Liver (tissue), 3 donors: ENCODE data around the gene MYO18A.

Source experiments
- CTCF ChIP-seq: fragments of 150-350 bp; IDR thresholded peaks from 2 replicates; pipeline ENCODE4 v1.5.1; 2017; ENCODE audit warnings: improper control_type of control experiment, low read depth, low read length; ENCODE audit not compliant: missing input control
- EGR1 ChIP-seq, 2 donors: IDR thresholded peaks; 2 replicates each; pipeline ENCODE4 v1.6.1; 2016 to 2018; ENCODE audit warnings: antibody characterized with exemption in 2 of 2, low read depth in 2 of 2
- GABPA ChIP-seq, 2 donors: IDR thresholded peaks in 1 of 2; conservative IDR thresholded peaks in 1 of 2; 2 replicates each; pipeline ENCODE4 v1.6.1; 2016; ENCODE audit warnings: antibody characterized with exemption in 2 of 2, mild to moderate bottlenecking in 1 of 2, moderate library complexity in 1 of 2
- REST ChIP-seq: IDR thresholded peaks from 2 replicates; pipeline ENCODE4 v1.6.1; 2016; ENCODE audit warnings: antibody characterized with exemption, mild to moderate bottlenecking
- SP1 ChIP-seq: IDR thresholded peaks from 2 replicates; pipeline ENCODE4 v1.6.1; 2018; ENCODE audit warnings: antibody characterized with exemption, mild to moderate bottlenecking
- TAF1 ChIP-seq: conservative IDR thresholded peaks from 2 replicates; pipeline ENCODE4 v1.6.1; 2016; ENCODE audit warnings: antibody characterized with exemption, mild to moderate bottlenecking
- YY1 ChIP-seq: IDR thresholded peaks from 2 replicates; pipeline ENCODE4 v1.6.1; 2016; ENCODE audit warnings: antibody characterized with exemption, mild to moderate bottlenecking
- donor health status: healthy.
- donor health status: healthy.

GRCh38 chr17:29114141-29114540 lies 66.1 kb downstream of the MYO18A start:
- TF ChIP-seq GABPA (IDR thresholded peaks at IDR 0.05 in 1 of 2, conservative IDR thresholded peaks at IDR 0.05 in 1 of 2) (no peak), EGR1 (IDR thresholded peaks at IDR 0.05; ENCODE audit: low read depth in 2 of 2) (no peak), YY1 (no peak), CTCF (no peak), TAF1 (no peak), REST (no peak), SP1 (no peak)
